Measurements from ENCODE around the gene POFUT2.

The POFUT2 gene

DNA sequence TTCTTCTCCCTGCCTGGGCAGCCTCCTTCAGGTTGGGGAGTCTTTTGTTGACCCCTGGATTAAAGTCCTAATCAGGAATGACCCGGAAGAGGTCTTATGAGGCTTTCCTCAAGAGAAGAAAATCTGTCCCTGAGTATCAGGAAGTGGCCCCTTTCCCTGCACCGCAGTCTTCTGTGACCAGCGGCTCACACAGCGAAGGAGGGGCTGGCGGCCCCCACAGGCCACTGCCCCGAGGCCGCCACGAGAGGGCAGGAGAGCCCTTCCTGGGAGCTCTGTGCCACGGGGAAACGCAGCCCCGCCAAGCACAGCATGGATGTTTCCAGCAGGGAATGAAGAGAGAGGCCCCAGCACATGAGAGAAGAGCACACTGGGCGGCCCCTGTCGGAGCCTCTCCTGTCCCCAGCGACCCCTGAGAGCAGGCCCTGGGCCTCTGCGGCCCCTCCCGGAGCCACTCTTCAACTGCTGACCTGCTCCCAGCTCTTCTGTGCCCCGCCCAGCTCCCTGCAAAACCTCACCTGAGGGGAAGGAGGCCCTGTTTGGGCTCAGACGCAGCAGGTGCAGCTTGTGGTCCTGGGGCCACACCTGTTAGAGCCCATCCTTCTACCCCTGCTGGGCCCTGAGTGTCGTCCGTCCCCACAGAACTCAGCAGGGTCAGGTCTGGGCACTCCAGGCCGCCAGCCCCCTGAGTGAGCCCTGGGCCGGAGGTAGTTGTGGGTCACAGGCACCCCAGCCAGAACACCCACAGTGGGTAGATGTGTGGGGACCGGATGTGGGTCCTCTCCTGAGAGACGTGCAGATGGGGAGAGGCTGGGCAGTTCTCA is 4.9 kb upstream of the POFUT2 start:
- no peaks in the 10 kb centered on the region for H3K36me3 Mint-ChIP-seq
- peak; percentile 60 to 72 for DNase-seq (ENCODE audit: low spot score in 2 of 2)
- ATAC-seq (ENCODE audit: low read depth): peak; percentile 52
- peak overlapping the region; percentile 73 for H3K4me3 Mint-ChIP-seq
- H3K9me3 Mint-ChIP-seq: no peaks in the 10 kb centered on the region
- no peak overlapping the region for H3K27ac Mint-ChIP-seq
- peaks cover 4% of the 10 kb centered on the region for H3K27me3 Mint-ChIP-seq
- peaks cover 15% of the 10 kb centered on the region for H3K4me1 Mint-ChIP-seq

DNA sequence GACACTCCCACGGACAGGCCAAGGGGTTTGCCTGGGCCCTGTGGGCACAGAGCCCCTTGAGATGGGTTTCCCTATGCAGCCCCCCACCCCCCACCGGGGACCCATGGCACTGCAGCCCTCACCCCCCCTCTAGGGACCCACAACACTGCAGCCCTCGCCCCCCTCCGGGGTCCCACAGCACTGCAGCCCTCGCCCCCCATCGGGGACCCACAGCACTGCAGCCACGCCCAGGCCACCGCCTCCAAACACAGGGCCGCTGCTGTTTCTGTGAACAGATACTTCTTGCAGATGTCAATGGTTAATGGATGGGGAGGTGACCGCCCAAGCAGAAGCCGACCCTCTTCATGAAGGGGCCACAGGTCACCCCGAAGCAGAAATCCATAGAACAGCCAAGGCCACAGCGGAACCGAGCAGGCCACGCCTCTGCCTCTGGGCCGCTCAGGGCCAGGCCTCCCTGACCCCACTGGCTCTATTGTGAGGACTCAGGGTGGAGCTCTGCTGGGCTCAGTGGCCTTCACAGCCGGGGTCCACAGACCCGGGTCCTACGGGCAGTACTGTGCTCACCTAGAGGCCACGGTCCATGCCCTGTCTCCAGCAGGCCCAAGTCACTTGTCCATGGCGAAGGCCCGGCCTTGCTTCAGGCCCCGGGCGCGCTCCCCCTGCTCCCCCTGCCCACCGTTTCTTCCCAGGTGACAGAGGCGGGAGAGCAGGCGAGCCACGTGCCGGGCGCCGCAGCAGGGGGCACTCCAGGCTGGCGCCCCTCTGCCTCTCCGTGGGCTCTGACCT is 4.1 kb upstream of the POFUT2 start:
- no peak overlapping the region for H3K4me3 Mint-ChIP-seq

DNA sequence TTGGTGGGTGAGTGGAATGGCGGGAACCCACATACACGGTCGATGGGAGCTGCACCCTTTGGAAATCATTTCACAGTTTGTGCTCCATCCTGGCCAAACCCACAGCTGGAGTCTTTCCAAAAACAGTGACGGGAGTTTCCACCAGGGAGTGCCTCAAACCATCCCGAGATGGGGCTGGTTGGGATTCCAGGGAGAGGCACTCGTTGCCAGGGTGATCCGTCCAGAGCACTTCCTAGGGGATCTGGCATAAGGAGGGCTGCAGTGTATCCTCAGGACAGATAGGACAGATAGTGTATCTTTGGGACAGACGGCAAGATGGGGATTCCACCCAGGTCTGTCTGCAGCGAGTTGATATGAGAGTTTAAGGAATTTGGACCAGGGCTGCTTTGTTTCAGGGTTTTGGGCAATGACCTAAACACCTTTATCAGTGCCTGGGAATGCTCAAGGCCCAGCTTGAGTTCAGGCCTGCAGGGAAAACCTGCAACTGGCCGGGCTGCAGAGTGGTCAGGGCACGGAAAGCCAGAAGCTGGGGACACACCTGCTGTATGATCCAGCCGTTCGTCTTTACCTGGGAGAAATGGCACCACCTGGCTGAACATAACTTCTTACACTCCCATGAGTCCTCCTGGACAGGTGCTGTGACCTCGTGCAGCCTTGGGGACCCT is 3.4 kb upstream of the POFUT2 start:
- DNase-seq (ENCODE audit: low spot score in 2 of 2) (no peak), ATAC-seq (ENCODE audit: low read depth) (no peak)
- peaks cover 15% of the 10 kb centered on the region for H3K4me1 Mint-ChIP-seq
- no peak overlapping the region for H3K27ac Mint-ChIP-seq
- no peaks in the 10 kb centered on the region for H3K9me3 Mint-ChIP-seq
- H3K36me3 Mint-ChIP-seq: no peaks in the 10 kb centered on the region
- peaks cover 4% of the 10 kb centered on the region for H3K27me3 Mint-ChIP-seq
- no peak overlapping the region for H3K4me3 Mint-ChIP-seq

More for the DNA sequence above, 4.1 kb upstream of the POFUT2 start:
- DNase-seq (ENCODE audit: low spot score in 2 of 2) (no peak), ATAC-seq (ENCODE audit: low read depth) (no peak)
- H3K36me3 Mint-ChIP-seq: no peaks in the 10 kb centered on the region
- H3K4me1 Mint-ChIP-seq: peaks cover 15% of the 10 kb centered on the region
- H3K27ac Mint-ChIP-seq: no peak overlapping the region
- no peaks in the 10 kb centered on the region for H3K9me3 Mint-ChIP-seq
- H3K27me3 Mint-ChIP-seq: peaks cover 4% of the 10 kb centered on the region

DNA sequence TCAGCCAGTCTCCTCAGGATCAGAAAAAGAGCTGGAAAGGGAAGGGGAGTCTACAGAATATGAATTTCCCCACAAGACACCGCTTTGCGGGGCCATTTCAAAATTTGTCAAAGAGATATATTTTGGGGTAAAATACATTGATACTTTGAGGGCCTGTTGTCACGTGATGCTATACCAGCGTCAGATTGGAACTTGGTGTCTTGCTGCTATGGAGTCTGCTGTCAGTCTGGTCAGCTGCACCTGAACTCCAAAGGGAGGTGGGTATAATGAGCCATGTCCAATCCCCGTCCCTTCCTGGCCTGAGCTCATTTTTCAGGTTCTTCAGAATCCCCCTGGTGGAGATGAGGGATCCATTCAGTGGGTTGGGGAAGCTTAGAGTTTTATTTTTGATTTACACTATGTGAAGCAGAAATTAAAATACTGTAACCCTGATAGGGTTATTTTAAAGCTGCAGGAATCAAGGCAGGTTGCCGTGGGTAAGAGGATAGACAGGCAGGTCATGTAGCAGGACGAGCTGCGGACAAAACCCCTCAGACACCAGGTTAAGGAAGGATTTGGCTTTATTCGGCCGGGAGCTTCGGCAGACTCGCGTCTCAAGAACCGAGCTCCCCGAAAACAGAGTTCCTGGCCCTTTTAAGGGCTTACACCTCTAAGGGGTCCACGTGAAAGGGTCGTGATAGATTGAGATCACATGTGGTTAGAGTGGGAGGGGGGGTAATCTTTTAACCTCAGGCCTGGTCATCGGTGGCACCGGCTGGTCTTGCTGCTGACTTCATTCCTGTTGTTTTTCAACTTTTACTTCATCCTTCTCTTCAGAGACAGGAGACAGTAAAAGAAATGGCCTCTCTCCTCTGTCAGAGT is 2.2 kb upstream of the POFUT2 start:
- Mint-ChIP-seq H3K27me3 (no peaks in the 10 kb centered on the region), H3K27ac (peak overlapping the region; percentile 48), H3K4me1 (peaks cover 13% of the 10 kb centered on the region), H3K9me3 (no peaks in the 10 kb centered on the region), H3K4me3 (no peak overlapping the region), H3K36me3 (peaks cover 8% of the 10 kb centered on the region)
- DNase-seq (ENCODE audit: low spot score in 2 of 2) (no peak), ATAC-seq (ENCODE audit: low read depth) (no peak)

DNA sequence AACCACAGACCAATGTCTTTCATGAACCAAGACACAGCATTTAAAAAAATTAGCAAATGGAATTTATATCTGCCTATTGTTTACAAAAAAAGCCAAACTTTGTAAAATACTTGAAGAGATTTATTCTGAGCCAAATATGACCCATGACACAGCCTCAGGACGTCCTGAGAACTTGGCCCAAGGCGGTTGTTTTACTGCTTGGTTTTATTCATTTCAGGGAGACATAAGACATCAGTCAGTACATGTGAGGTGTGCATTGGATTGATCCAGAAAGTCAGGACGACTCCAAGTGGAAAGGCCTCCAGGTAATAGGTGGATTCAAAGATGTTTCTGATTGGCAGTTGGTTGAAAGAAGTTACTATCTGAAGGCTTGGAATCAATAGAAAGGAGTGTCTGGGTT is 1.4 kb upstream of the POFUT2 start:
- Mint-ChIP-seq H3K9me3 (no peaks in the 10 kb centered on the region), H3K4me3 (no peak overlapping the region), H3K27ac (no peak overlapping the region), H3K36me3 (peaks cover 12% of the 10 kb centered on the region), H3K4me1 (peaks cover 11% of the 10 kb centered on the region), H3K27me3 (no peaks in the 10 kb centered on the region)
- no peak for DNase-seq (ENCODE audit: low spot score in 2 of 2)
- no peak for ATAC-seq (ENCODE audit: low read depth)

DNA sequence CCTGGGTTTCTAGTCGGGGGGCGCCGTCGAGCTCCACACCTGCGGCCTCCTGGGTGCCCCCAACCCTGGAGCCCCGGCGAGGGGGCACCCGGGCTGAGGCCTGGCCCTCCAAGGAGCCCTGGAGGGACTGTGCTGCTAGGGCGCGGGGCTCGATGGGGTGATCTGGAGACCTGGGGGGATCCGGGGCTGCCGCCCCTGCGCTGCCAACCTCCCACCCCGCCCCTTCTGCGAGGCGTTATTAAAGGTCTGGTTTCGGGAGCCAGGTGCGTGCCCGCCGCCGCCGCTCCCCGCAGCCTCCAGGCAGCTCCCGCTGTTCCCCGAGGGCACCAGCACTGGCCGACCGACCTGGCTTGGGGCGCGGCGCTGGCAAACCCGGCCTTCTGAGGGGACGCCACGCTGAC is 746 bp upstream of the POFUT2 start:
- Mint-ChIP-seq H3K9me3 (no peaks in the 10 kb centered on the region), H3K27ac (no peak overlapping the region), H3K4me1 (peaks cover 11% of the 10 kb centered on the region), H3K4me3 (peak overlapping the region; percentile 93), H3K27me3 (no peaks in the 10 kb centered on the region), H3K36me3 (peaks cover 16% of the 10 kb centered on the region)
- DNase-seq (ENCODE audit: low spot score in 2 of 2) (no peak), ATAC-seq (ENCODE audit: low read depth) (no peak)

DNA sequence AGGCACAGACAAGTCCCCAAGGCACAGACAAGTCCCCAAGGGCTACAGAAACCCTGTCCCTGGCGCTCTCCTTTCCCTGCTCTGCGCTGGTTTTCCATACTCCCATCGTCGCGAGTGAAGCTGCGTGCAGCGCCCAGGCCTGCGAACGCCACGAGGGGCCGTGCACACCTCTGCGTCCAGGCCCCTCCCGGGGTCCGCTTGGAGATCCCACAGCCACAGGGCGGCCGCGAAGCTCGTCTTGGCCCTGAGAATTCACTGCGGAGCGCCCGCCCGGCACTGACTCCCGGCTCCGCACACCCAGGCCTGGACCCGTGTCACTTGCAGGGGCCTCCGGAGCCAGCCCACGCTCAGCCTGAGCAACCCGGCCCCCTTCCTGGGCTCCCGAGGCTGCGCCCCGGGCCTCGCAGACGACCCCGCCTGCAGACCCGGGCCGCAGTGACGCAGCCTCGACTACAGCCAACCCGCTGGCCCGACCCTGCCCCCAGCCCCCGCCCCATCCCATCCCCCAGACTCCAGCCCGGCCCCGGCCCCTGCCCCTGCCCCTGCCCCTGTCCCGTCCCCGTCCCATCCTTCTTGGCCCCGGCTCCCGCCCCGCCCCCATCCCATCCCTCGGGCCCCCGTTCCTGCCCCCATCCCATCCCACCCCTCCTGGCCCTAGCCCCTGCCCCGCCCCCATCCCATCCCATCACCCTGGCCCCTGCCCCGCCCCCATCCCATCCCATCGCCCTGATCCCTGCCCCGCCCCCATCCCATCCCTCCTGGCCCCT is 841 bp downstream of the POFUT2 start:
- H3K4me1 Mint-ChIP-seq: peaks cover 3% of the 10 kb centered on the region
- H3K4me3 Mint-ChIP-seq: peak overlapping the region; percentile 93
- ATAC-seq (ENCODE audit: low read depth): no peak
- DNase-seq (ENCODE audit: low spot score in 2 of 2): no peak
- no peak overlapping the region for H3K27ac Mint-ChIP-seq
- H3K36me3 Mint-ChIP-seq: peaks cover 18% of the 10 kb centered on the region
- H3K9me3 Mint-ChIP-seq: no peaks in the 10 kb centered on the region
- no peaks in the 10 kb centered on the region for H3K27me3 Mint-ChIP-seq

DNA sequence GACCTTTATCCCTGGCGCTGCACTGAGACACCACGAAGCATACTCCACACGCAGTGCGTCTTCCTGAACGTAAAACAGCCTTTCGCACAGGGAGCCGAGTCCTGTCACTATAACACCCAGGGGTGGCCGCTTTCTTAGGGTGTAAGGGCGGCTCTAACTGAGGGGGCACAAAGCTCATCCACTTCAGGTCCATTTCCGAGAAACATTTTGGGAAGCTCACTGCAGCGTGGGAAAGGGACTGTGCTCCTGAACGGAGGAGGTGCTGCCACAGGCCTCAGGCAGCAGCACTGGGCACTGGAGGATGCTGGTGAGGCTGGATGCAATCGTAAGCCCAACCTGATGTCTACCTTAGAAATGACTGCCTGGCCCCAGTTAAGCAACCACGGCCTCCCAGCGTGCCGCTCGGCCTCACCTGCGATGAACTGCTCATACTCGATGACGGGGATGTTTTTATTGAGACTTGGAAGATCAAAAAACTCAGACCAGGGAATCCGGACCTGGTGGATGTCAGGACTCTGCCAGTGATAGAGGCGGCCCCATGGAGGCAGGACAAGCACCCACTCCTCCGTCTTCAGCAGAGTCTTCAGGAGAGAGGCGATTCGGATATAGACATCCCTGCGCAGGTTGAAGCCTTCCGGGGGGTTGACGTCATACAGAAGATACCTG is 2.3 kb downstream of the POFUT2 start:
- peak overlapping the region; percentile 57 for H3K4me3 Mint-ChIP-seq
- peaks cover 25% of the 10 kb centered on the region for H3K36me3 Mint-ChIP-seq
- H3K27me3 Mint-ChIP-seq: no peaks in the 10 kb centered on the region
- H3K9me3 Mint-ChIP-seq: no peaks in the 10 kb centered on the region
- ATAC-seq (ENCODE audit: low read depth): no peak
- DNase-seq (ENCODE audit: low spot score in 2 of 2): no peak
- peaks cover 3% of the 10 kb centered on the region for H3K4me1 Mint-ChIP-seq
- H3K27ac Mint-ChIP-seq: peak overlapping the region; percentile 68

DNA sequence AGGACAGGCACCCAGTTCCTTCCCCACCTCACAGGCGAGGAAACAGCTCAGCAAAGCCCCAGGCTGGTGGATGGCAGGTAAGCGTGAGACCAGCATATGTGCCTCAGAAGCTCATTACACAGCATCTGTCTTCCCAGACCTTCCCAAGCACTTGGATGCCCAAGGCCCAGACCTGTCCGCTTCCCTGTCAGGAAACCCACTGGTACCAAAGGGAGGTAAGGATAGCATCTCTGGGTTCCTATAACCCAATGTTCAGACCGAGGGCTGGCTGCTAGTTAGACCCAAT is 3.3 kb downstream of the POFUT2 start:
- DNase-seq (ENCODE audit: low spot score in 2 of 2): no peak
- Mint-ChIP-seq H3K27ac (no peak overlapping the region), H3K4me1 (peaks cover 3% of the 10 kb centered on the region), H3K9me3 (no peaks in the 10 kb centered on the region), H3K4me3 (no peak overlapping the region), H3K27me3 (no peaks in the 10 kb centered on the region), H3K36me3 (peaks cover 29% of the 10 kb centered on the region)
- no peak for ATAC-seq (ENCODE audit: low read depth)

DNA sequence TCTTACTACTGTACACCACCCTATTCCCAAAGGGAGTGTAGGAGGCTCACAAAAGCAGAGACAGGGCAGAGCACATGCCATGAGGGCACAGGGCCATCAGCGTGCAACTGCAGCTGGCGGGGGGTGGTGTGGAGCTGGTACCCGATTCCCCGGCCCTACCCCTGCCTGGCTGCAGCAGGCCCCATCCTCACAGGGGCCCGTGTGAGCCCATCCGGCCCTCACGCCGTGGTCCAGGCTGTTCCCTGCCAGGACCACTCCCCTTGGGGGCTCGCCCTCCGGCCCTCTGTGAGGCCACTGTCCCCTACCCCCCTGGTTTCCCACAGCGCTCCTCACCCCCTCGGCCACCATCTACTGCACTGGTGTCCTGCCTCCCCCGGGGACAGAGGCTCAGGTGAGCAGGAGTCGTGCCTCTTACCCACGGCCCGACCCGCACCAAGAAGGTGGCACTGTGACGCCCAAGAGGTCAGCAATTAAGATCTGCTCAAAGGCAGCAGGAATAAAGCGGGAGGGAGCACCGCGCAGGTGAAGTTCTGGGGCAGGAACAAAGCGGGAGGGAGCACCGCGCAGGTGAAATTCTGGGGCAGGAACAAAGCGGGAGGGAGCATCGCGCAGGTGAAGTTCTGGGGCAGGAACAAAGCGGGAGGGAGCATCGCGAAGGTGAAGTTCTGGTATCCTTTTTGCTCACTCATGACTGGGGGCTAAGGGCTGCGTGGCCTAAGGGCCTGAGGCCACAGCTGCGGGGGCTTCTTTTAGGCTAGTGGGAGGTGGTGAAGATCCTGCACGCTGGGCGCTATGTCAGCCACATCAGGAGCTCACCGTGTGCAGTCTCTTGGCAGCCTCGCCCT is 3.9 kb downstream of the POFUT2 start:
- Mint-ChIP-seq H3K4me1 (peaks cover 3% of the 10 kb centered on the region), H3K36me3 (peaks cover 29% of the 10 kb centered on the region), H3K27ac (no peak overlapping the region), H3K4me3 (no peak overlapping the region), H3K9me3 (no peaks in the 10 kb centered on the region), H3K27me3 (no peaks in the 10 kb centered on the region)
- no peak for DNase-seq (ENCODE audit: low spot score in 2 of 2)
- ATAC-seq (ENCODE audit: low read depth): no peak

DNA sequence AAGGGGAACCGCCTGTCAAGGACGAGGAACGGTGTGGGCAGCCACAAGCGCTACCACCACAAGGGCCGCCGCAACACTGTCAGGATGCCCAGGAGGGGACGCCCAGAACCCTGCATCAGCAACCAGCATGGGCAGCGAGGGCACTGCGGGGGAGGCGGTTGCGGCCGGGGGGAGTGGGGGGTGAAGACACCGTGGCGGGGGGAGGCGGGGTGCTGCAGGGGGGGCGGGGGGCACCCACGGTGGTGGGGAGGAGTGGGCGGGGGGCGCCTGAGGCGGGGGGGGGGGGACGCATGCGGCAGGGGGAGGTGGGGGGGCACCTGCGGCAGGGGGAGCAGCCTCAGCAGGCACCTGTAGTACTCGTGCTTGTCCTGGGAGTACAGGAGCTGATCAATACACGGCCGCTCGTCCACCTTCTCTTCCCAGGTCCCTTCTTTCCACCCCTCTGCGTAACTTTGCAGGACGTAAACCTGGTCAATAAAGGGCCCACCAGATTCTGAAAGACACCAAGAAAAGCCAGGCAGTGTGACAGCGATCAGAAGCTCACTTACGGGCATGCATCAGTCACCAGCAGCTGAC is 4.6 kb downstream of the POFUT2 start:
- H3K4me3 Mint-ChIP-seq: no peak overlapping the region
- no peaks in the 10 kb centered on the region for H3K27me3 Mint-ChIP-seq
- ATAC-seq (ENCODE audit: low read depth): no peak
- H3K4me1 Mint-ChIP-seq: peaks cover 3% of the 10 kb centered on the region
- no peaks in the 10 kb centered on the region for H3K9me3 Mint-ChIP-seq
- peaks cover 31% of the 10 kb centered on the region for H3K36me3 Mint-ChIP-seq
- DNase-seq (ENCODE audit: low spot score in 2 of 2): no peak
- H3K27ac Mint-ChIP-seq: no peak overlapping the region
